GM12892 (cell line): ENCODE results near the gene IL1RAPL1.

Experiments
- POLR2A ChIP-seq: IDR thresholded peaks from 2 replicates; pipeline ENCODE4 v1.6.1; 2011; ENCODE audit warnings: low read depth, low read length, control low read depth
- POLR2AphosphoS5 ChIP-seq: IDR thresholded peaks from 2 replicates; pipeline ENCODE4 v1.6.1; 2011; ENCODE audit warnings: low read depth, low read length, control low read depth

DNA sequence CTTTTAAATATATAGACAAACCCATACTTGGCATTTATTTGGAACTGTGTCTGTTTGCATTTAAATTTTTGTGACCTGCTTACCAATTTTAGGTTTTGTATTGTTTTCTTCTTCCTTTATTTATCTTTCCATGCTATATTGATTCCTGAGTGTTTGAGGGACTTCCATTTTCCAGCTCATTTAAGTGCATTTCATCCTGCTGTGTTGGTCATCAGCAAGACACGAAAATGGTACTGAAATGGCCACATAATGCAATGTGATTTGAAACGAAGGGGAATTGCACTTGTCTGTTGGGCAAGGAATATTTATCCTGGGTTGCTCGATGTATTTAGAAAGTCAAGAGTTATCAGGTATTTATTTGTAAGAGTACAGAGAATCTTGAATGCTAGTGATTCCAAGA, 1103.8 kb downstream of the IL1RAPL1 start:
- TF ChIP-seq POLR2A (no peak), POLR2AphosphoS5 (no peak)
